K562 (cell line): ENCODE data around the gene ZNF805. TPM values are rescaled to one million over a fixed set of nuclear protein-coding genes. Genes with fewer than 3 reads are reported as not detected.
A peak's percentile ranks its signal among the peaks of the same experiment; 100 is the strongest.

Experiments used
- CBX8 ChIP-seq: fragments of 200-600 bp; sonication (generic); IDR thresholded peaks from 2 replicates; pipeline ENCODE4 v1.6.1; 2012; ENCODE audit warnings: borderline replicate concordance, mixed run types, low read depth, mild to moderate bottlenecking, moderate library complexity, mixed read lengths, low read length, control low read depth, inconsistent platforms; ENCODE audit not compliant: poor library complexity, severe bottlenecking; ENCODE audit errors: extremely low read depth
- HEY1 ChIP-seq: fragments of 250-450 bp; sonication (Bioruptor Pico); IDR thresholded peaks from 2 replicates; pipeline ENCODE4 v1.5.0; 2020; ENCODE audit warnings: mild to moderate bottlenecking, moderate library complexity, borderline replicate concordance
- HMGN3 ChIP-seq: IDR thresholded peaks from 2 replicates; pipeline ENCODE4 v1.6.1; 2011; ENCODE audit warnings: borderline replicate concordance, low read depth, mild to moderate bottlenecking, mixed read lengths, low read length; ENCODE audit not compliant: insufficient read length; ENCODE audit errors: extremely low read depth
- HNRNPH1 ChIP-seq: fragments of 200-400 bp; formaldehyde crosslinking; optimal IDR thresholded peaks from 2 replicates; pipeline ENCODE3; 2017; ENCODE audit warnings: low read depth, mild to moderate bottlenecking, low read length, moderate library complexity
- JUND ChIP-seq, 2 experiments: IDR thresholded peaks; 2 replicates in 1 of 2; 3 replicates in 1 of 2; pipeline ENCODE4 v1.6.1; 2011; ENCODE audit warnings: borderline replicate concordance in 2 of 2, low read depth in 2 of 2, low read length in 2 of 2, improper control_type of control experiment in 1 of 2, missing biosample characterization in 1 of 2, missing genetic modification characterization in 1 of 2, missing genetic modification reagents in 1 of 2
- LARP7 ChIP-seq: fragments of 450-650 bp; IDR thresholded peaks from 2 replicates; pipeline ENCODE4 v1.6.1; 2016
- PHF8 ChIP-seq: fragments of 200-600 bp; sonication (generic); IDR thresholded peaks from 2 replicates; pipeline ENCODE4 v1.6.1; 2012; ENCODE audit warnings: mixed run types, mild to moderate bottlenecking, inconsistent platforms, low read length, moderate library complexity, borderline replicate concordance
- PML ChIP-seq: IDR thresholded peaks from 2 replicates; pipeline ENCODE4 v1.6.1; 2012; ENCODE audit warnings: low read length, inconsistent platforms
- POLR2AphosphoS5 ChIP-seq: IDR thresholded peaks from 2 replicates; pipeline ENCODE4 v1.6.1; 2011; ENCODE audit warnings: mild to moderate bottlenecking, low read depth, low read length, moderate library complexity; ENCODE audit not compliant: control insufficient read depth, insufficient read depth
- RB1 ChIP-seq: fragments of 450-650 bp; IDR thresholded peaks from 2 replicates; pipeline ENCODE4 v1.6.1; 2017; ENCODE audit warnings: low read depth, mild to moderate bottlenecking
- SAP30 ChIP-seq: fragments of 200-600 bp; sonication (generic); IDR thresholded peaks from 2 replicates; pipeline ENCODE4 v1.6.1; 2012; ENCODE audit warnings: borderline replicate concordance, low read depth, mild to moderate bottlenecking, moderate library complexity, low read length, control low read depth, inconsistent platforms; ENCODE audit not compliant: insufficient read depth, poor library complexity, severe bottlenecking
- SMARCE1 ChIP-seq: fragments of 450-650 bp; IDR thresholded peaks from 2 replicates; pipeline ENCODE4 v1.7.1; 2016; ENCODE audit warnings: mild to moderate bottlenecking
- SREBF1 ChIP-seq: fragments of 150-350 bp; IDR thresholded peaks from 2 replicates; pipeline ENCODE4 v1.6.1; 2014; ENCODE audit warnings: antibody characterized with exemption, low read depth, low read length, borderline replicate concordance
- SREBF2 ChIP-seq: sonication (generic); formaldehyde crosslinking; IDR thresholded peaks from 2 replicates; pipeline ENCODE4 v1.4.0; 2020; ENCODE audit warnings: mild to moderate bottlenecking, missing genetic modification reagents
- SRSF1 ChIP-seq: fragments of 200-400 bp; formaldehyde crosslinking; IDR thresholded peaks from 2 replicates; pipeline ENCODE4 v1.6.1; 2017; ENCODE audit warnings: mild to moderate bottlenecking, low read depth, low read length, moderate library complexity
- ZNF24 ChIP-seq: fragments of 450-650 bp; IDR thresholded peaks from 2 replicates; pipeline ENCODE4 v1.6.1; 2016
- ZNF507 ChIP-seq: conservative IDR thresholded peaks from 2 replicates; pipeline ENCODE4 v1.6.1; 2017; ENCODE audit warnings: missing genetic modification characterization, missing compliant biosample characterization
- polyA plus RNA-seq, 8 experiments: library from polyadenylated mRNA; depleted of rRNA in 4 of 8; stranded (reverse) in 5 of 8; unstranded in 3 of 8; fragments of >200 nt; fragmentation: Nextera tagmentation in 2 of 8; fragmentation: Illumina TruSeq in 1 of 8; extraction: Ambion mirVana in 2 of 8; extraction: Trizol in 1 of 8; gene quantifications; 2 replicates each; pipeline versions ENCODE4 v1.2.1 to v1.2.3, GENCODE V29; 2011 to 2014; ENCODE audit warnings: inconsistent platforms in 1 of 8, missing spikeins in 1 of 8
- total RNA-seq, 7 experiments: library from RNA; depleted of rRNA in 6 of 7; stranded (reverse); fragments of >200 nt in 6 of 7; fragmentation: Illumina TruSeq in 2 of 7; extraction: Trizol in 2 of 7; gene quantifications; 2 replicates each; pipeline versions ENCODE4 v1.2.1 to v1.2.3, GENCODE V29; 2011 to 2021; ENCODE audit warnings: low replicate concordance in 1 of 7
- TF ChIP-seq, protein P1 (sequence below): sonication (generic); formaldehyde crosslinking; IDR thresholded peaks from 2 replicates; pipeline ENCODE4 v1.8.1; 2022; ENCODE audit warnings: missing genetic modification reagents
- TF ChIP-seq, protein P2 (sequence below): fragments of 250-450 bp; sonication (Bioruptor Pico); IDR thresholded peaks from 2 replicates; pipeline ENCODE4 v1.8.0; 2021; ENCODE audit warnings: borderline replicate concordance, mild to moderate bottlenecking, moderate library complexity; ENCODE audit not compliant: poor library complexity, severe bottlenecking
- TF ChIP-seq, protein P3 (sequence below), 3 experiments: fragments of 200-800 bp in 1 of 3; sonication (Bioruptor generic) in 1 of 3; sonication (generic) in 1 of 3; formaldehyde crosslinking in 1 of 3; IDR thresholded peaks; 2 replicates each; pipeline versions ENCODE4 v1.6.1 to v1.8.0; 2016 to 2022; ENCODE audit warnings: mild to moderate bottlenecking in 2 of 3, missing compliant biosample characterization in 2 of 3, missing genetic modification characterization in 2 of 3, missing genetic modification reagents in 1 of 3

Gene ZNF805
- total and polyA plus RNA-seq, 9 of the 15 experiments (the other 6 are each of a cell fraction or from before 2014, with no cell fraction given) = 0.32 to 6.7 (median 3.9) TPM

DNA sequence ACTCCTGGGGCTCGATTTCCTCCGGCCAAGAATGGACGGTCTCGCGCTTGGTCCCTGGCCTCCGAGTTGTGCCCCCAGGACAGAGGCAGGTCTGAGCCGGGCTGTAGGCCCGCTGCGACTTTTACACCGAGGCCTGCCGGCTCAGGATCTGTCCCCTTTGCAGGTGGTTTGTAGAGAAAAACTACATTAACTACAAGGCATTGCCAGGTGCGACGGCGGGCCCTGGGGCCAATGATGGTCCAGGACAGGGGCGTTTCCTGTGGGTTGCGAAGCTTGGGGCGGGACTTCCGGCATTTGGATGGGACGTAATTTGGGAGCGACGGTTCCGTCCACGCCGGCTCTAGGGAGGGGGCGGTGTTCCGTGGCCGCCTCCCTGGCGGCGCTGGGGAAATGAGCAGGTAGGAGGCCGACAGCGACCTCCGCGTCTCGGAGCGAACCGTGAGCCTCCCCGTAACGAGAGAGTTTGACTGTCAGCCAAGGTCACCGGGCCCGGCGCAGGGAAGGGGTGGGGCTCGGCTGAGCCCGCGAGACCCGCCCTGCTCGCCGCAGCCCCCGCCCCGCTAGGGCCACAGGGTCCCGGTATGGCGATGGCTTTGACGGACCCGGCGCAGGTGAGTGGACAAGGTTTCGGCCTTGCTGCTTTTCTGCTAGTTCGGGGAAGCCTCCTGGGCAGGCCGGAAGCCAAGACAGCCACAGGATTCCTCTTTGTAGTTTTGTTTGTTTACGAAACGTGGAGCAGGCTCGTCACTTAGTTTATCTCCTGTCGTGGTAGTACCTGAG lies at the start of gene ZNF805 (continued):
- TF ChIP-seq, protein P1, sequence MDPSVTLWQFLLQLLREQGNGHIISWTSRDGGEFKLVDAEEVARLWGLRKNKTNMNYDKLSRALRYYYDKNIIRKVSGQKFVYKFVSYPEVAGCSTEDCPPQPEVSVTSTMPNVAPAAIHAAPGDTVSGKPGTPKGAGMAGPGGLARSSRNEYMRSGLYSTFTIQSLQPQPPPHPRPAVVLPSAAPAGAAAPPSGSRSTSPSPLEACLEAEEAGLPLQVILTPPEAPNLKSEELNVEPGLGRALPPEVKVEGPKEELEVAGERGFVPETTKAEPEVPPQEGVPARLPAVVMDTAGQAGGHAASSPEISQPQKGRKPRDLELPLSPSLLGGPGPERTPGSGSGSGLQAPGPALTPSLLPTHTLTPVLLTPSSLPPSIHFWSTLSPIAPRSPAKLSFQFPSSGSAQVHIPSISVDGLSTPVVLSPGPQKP = no peak
- TF ChIP-seq HMGN3 (peak; percentile 85), JUND (IDR thresholded peaks at IDR 0.05; ENCODE audit: borderline replicate concordance, low read depth, low read length) (peak; percentile 46; the same call in 1 of the 2 replicates), JUND (tag; IDR thresholded peaks at IDR 0.05; ENCODE audit: borderline replicate concordance, low read depth, low read length) (no peak; the same call in 2 of the 3 replicates), HNRNPH1 (no peak), SREBF2 (no peak), ZNF24 (no peak), PML (peak; percentile 45), LARP7 (no peak), PHF8 (peak; percentile 94; the same call in 1 of the 2 replicates), ZNF507 (tag) (no peak), SAP30 (peak; percentile 77), HEY1 (CRISPR knock-in tag) (no peak), POLR2AphosphoS5 (peak; percentile 62; the same call in 1 of the 2 replicates), SREBF1 (0 out of 2 replicates have a peak, but pooled peaks have one; percentile 25), SRSF1 (peak; percentile 90; the same call in 1 of the 2 replicates), CBX8 (no peak), RB1 (peak; percentile 66), SMARCE1 (no peak)
- TF ChIP-seq, protein P2, sequence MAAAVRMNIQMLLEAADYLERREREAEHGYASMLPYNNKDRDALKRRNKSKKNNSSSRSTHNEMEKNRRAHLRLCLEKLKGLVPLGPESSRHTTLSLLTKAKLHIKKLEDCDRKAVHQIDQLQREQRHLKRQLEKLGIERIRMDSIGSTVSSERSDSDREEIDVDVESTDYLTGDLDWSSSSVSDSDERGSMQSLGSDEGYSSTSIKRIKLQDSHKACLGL = peak; percentile 68
- TF ChIP-seq, protein P3, sequence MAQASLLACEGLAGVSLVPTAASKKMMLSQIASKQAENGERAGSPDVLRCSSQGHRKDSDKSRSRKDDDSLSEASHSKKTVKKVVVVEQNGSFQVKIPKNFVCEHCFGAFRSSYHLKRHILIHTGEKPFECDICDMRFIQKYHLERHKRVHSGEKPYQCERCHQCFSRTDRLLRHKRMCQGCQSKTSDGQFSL (CRISPR knock-in tag; IDR thresholded peaks at IDR 0.05) = no peak
- TF ChIP-seq, protein P3 (tag; IDR thresholded peaks at IDR 0.05) = no peak
